SK-N-SH (cell line): ENCODE measurements around the gene TMEM218.

Experiments used
- CHD2 ChIP-seq: fragments of 150-350 bp; IDR thresholded peaks from 2 replicates; pipeline ENCODE4 v1.6.1; 2018; ENCODE audit warnings: low read length; ENCODE audit not compliant: partially characterized antibody
- EP300 ChIP-seq, 2 experiments: IDR thresholded peaks; 2 replicates each; pipeline versions ENCODE4 v1.4.0 to v1.6.1; 2012; ENCODE audit warnings: borderline replicate concordance in 1 of 2, low read depth in 1 of 2, low read length in 1 of 2
- GABPA ChIP-seq: IDR thresholded peaks from 2 replicates; pipeline ENCODE4 v1.4.0; 2012; ENCODE audit warnings: low read depth, mild to moderate bottlenecking
- MXI1 ChIP-seq: IDR thresholded peaks from 2 replicates; pipeline ENCODE4 v1.6.1; 2012; ENCODE audit warnings: mild to moderate bottlenecking, low read depth, low read length, improper control_type of control experiment
- POLR2AphosphoS5 ChIP-seq: IDR thresholded peaks from 2 replicates; pipeline ENCODE4 v1.6.1; 2012; ENCODE audit warnings: low read depth, low read length
- RCOR1 ChIP-seq: fragments of 150-350 bp; IDR thresholded peaks from 2 replicates; pipeline ENCODE4 v1.6.1; 2017; ENCODE audit warnings: antibody characterized with exemption, low read length
- TAF1 ChIP-seq: IDR thresholded peaks from 2 replicates; pipeline ENCODE4 v1.6.1; 2012; ENCODE audit warnings: low read depth, mild to moderate bottlenecking, low read length, moderate library complexity, borderline replicate concordance
- TEAD4 ChIP-seq: IDR thresholded peaks from 2 replicates; pipeline ENCODE4 v1.4.0; 2012; ENCODE audit warnings: mild to moderate bottlenecking, borderline replicate concordance; ENCODE audit not compliant: insufficient read depth
- YY1 ChIP-seq: IDR thresholded peaks from 2 replicates; pipeline ENCODE4 v1.4.0; 2012; ENCODE audit warnings: low read depth, mild to moderate bottlenecking
- TF ChIP-seq, protein P1 (sequence below): fragments of 200-600 bp; sonication (generic); IDR thresholded peaks from 2 replicates; pipeline ENCODE4 v1.6.1; 2017; ENCODE audit warnings: antibody characterized with exemption, mild to moderate bottlenecking, moderate library complexity
- TF ChIP-seq, protein P2 (sequence below): fragments of 150-350 bp; IDR thresholded peaks from 2 replicates; pipeline ENCODE4 v1.6.1; 2017; ENCODE audit warnings: antibody characterized with exemption, low read length, low read depth, borderline replicate concordance
- TF ChIP-seq, protein P3 (sequence below): IDR thresholded peaks from 2 replicates; pipeline ENCODE4 v1.6.1; 2012; ENCODE audit warnings: mild to moderate bottlenecking, low read depth, low read length, moderate library complexity

DNA sequence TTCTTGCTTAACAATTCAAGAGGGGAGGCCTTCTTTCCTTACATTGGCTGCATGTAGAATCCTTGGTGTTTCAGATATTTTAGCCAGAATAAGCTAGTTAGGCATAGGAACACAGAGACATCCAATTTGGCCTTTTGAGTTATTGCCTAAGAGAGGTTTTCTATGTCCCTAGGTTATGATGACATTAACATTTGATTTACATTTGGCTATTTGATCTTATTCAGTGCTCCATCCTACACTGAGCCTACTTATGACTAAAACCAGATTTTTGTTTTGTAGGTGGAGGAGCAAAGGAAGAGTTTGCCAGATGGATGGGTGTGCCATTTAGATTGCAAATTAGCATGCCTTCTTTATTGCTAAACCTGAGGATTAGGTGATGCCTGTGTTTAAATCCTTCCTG is 59.4 kb downstream of the TMEM218 start:
- TF ChIP-seq TEAD4, result no peak
- TF ChIP-seq EP300 (IDR thresholded peaks at IDR 0.05; ENCODE audit: borderline replicate concordance in 1 of 2, low read depth in 1 of 2, low read length in 1 of 2), result no peak
- TF ChIP-seq POLR2AphosphoS5, result no peak
- TF ChIP-seq TAF1, result no peak
- TF ChIP-seq, protein P1, sequence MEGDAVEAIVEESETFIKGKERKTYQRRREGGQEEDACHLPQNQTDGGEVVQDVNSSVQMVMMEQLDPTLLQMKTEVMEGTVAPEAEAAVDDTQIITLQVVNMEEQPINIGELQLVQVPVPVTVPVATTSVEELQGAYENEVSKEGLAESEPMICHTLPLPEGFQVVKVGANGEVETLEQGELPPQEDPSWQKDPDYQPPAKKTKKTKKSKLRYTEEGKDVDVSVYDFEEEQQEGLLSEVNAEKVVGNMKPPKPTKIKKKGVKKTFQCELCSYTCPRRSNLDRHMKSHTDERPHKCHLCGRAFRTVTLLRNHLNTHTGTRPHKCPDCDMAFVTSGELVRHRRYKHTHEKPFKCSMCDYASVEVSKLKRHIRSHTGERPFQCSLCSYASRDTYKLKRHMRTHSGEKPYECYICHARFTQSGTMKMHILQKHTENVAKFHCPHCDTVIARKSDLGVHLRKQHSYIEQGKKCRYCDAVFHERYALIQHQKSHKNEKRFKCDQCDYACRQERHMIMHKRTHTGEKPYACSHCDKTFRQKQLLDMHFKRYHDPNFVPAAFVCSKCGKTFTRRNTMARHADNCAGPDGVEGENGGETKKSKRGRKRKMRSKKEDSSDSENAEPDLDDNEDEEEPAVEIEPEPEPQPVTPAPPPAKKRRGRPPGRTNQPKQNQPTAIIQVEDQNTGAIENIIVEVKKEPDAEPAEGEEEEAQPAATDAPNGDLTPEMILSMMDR, result no peak
- TF ChIP-seq MXI1, result no peak
- TF ChIP-seq, protein P2, sequence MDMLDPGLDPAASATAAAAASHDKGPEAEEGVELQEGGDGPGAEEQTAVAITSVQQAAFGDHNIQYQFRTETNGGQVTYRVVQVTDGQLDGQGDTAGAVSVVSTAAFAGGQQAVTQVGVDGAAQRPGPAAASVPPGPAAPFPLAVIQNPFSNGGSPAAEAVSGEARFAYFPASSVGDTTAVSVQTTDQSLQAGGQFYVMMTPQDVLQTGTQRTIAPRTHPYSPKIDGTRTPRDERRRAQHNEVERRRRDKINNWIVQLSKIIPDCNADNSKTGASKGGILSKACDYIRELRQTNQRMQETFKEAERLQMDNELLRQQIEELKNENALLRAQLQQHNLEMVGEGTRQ, result no peak
- TF ChIP-seq, protein P3, sequence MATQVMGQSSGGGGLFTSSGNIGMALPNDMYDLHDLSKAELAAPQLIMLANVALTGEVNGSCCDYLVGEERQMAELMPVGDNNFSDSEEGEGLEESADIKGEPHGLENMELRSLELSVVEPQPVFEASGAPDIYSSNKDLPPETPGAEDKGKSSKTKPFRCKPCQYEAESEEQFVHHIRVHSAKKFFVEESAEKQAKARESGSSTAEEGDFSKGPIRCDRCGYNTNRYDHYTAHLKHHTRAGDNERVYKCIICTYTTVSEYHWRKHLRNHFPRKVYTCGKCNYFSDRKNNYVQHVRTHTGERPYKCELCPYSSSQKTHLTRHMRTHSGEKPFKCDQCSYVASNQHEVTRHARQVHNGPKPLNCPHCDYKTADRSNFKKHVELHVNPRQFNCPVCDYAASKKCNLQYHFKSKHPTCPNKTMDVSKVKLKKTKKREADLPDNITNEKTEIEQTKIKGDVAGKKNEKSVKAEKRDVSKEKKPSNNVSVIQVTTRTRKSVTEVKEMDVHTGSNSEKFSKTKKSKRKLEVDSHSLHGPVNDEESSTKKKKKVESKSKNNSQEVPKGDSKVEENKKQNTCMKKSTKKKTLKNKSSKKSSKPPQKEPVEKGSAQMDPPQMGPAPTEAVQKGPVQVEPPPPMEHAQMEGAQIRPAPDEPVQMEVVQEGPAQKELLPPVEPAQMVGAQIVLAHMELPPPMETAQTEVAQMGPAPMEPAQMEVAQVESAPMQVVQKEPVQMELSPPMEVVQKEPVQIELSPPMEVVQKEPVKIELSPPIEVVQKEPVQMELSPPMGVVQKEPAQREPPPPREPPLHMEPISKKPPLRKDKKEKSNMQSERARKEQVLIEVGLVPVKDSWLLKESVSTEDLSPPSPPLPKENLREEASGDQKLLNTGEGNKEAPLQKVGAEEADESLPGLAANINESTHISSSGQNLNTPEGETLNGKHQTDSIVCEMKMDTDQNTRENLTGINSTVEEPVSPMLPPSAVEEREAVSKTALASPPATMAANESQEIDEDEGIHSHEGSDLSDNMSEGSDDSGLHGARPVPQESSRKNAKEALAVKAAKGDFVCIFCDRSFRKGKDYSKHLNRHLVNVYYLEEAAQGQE, result no peak
- no peak for TF ChIP-seq YY1
- no peak for TF ChIP-seq RCOR1
- no peak for TF ChIP-seq GABPA
- no peak for TF ChIP-seq CHD2
